CMK (cell line): Measurements from ENCODE around the gene GOLGA8S.
"Not testable (repeated sequence)": the region's sequence is repeated elsewhere in the genome, so short reads cannot be mapped to it uniquely, and the experiment has no call there.

Source experiments
- DNase-seq: peaks from one replicate; pipeline ENCODE4 v3.0.0-alpha.2; 2010; ENCODE audit warnings: low read depth

GOLGA8S gene, protein sequence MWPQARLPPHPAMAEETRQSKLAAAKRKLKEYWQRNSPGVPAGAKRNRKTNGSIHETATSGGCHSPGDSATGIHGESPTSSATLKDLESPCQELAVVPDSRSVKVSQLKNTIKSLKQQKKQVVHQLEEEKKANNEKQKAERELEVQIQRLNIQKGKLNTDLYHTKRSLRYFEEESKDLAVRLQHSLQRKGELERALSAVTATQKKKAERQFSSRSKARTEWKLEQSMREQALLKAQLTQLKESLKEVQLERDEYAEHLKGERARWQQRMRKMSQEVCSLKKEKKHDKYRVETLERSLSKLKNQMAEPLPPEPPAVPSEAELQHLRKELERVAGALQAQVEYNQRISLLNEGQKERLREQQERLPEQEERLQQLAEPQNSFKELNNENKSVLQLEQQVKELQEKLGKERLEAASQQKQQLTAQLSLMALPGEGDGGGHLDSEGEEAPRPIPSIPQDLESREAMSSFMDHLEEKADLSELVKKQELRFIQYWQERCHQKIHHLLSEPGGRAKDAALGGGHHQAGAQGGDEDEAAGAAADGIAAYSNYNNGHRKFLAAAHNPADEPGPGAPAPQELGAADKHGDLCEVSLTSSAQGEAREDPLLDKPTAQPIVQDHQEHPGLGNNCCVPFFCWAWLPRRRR

DNA sequence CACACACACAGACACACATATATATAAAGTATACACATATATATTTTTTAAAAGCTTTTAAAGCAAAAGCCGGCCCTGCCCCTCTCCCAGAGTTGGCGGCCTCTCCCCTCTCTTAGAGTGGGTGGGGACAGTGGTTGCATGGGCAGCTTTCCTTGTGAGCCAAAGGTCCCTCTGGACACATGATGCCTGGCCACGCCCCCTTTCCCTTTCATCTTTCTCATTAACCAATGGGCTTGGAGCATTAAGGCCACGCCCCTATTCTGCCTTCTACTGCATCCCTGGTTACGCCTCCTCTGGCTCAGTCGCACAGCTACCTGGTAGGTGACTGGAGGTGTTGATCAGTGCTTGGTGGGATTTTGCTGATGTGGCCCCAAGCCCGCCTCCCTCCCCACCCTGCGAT is at the start of gene GOLGA8S:
GOLGA8S (plus strand) TSS at position 301 of the 400 bp plus-strand sequence; CDS start at position 363, 62 bp downstream.
- DNase-seq = not testable (repeated sequence)

DNA sequence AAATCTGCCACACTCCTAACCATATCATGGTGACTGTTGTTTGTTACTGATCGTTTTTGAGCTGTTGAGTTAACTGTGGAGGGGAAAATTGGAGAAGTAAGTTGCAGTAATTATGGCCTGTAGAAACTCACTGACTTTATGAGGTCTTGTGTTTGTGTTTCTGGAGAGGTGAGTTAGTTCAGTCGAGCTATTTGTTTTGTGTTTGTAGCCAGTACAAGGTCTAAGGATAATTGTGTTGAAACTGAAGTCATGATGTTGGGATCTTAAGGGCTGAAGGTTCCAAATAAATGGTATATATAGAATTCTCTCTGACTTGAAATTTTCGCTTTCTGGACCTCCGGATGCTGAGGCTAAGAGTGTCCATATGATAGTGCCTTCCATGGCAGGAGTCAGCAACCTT is 49.7 kb upstream of the GOLGA8S start:
- DNase-seq = not testable (repeated sequence)

- DNase-seq = not testable (repeated sequence)
Observed at GRCh38 chr15:23305921-23306320, 48.6 kb upstream of the GOLGA8S start.

GRCh38 chr15:23311233-23311632 is 43.3 kb upstream of the GOLGA8S start:
- DNase-seq = not testable (repeated sequence)

DNA sequence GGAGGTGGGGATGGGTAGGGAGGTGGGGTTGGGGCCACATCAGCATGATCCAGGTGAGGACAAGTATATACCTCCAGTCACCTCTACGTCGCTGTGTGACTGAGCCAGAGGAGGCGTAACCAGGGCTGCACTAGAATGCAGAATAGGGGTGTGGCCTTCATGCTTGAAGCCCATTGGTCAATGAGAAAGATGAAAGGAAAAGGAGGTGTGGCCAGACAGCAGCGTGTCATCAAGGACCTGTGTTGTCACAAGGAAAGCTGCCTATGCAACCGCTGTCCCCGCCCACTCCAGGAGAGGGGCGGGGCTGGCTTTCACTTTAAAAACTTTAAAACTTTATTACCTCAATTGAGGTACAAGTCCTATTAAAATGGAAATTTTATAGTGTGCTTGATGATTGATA is 20.5 kb upstream of the GOLGA8S start, which contains the start of gene GOLGA6L26:
GOLGA6L26 (minus strand) TSS at position 101 of the 400 bp plus-strand sequence; CDS start at position 40, 61 bp downstream.
- DNase-seq = not testable (repeated sequence)

GRCh38 chr15:23362622-23363021 is 8.1 kb downstream of the GOLGA8S start:
- DNase-seq = not testable (repeated sequence)

DNA sequence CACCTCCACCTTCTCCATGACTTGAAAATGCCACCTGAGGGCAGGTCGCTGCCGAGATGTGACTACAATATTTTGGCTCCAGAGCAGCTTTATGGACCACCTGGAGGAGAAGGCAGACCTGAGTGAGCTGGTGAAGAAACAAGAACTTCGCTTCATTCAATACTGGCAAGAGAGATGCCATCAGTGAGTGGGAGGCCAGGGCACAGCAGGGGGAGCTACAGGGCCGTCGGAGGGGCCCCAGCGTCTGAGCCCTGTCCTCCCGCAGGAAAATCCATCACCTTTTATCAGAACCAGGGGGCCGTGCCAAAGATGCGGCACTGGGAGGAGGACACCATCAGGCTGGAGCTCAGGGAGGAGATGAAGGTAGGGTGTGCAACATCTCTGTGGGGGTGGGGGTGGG is 9.7 kb downstream of the GOLGA8S start:
- DNase-seq = not testable (repeated sequence)

DNA sequence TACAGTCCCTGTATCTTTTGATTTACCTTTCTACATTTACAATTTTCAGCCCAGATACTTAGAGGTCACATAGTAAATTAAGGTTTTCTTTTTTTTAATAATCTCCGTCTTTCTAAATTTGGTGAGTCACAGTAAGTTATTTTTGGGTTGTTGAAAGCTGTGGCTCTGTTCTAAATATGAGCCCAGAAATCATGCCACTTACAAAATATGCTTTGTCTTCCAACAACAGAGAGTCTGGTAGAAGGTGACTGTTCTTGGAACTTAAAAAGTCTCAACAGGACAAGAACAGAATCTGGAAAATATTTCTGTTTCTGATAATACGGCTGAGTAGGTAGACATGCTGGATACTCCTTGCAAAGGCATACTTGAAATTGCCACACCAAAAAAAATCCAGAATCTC is 16.0 kb downstream of the GOLGA8S start:
- DNase-seq = no peak

GRCh38 chr15:23371134-23371533 is 16.6 kb downstream of the GOLGA8S start:
- not testable (repeated sequence) for DNase-seq

DNA sequence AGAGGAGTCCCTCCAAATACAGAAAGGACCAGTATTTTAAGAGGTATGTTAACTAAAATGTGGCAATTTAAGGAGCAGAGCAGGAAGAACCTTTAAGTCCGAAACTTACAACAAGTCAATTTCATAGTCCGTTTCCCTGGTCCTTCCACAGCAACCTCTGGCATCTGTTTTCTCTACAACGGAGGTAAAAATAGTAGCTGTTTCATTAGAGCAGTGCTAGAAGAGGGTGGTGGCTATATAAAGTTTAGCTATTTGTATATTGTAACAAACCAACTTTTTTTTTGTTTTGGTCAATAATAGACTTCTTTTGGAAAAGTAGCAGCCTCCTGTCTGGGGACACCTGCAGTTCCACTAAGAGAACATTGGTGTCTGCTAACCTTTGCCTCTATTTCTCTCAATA is 17.3 kb downstream of the GOLGA8S start:
- not testable (repeated sequence) for DNase-seq

DNA sequence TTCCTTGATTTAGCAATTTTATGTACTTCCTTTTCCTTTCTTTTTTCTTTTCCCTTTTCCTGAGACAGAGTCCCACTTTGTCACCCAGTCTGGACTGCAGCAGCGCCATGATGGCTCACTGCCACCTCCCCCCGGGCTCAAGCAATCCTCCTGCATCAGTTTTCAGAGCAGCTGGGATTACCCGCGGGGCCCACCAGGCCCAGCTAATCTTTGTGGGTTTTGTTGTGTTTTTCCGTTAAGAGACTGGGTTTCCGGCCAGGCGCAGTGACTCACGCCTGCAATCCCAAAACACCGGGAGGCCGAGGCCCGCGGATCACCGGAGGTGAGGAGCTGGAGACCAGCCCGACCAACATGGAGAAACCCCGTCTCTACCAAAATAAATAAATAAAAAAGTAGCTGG is 17.7 kb downstream of the GOLGA8S start:
- no peak for DNase-seq

GRCh38 chr15:23372891-23373600 is 18.5 kb downstream of the GOLGA8S start:
- DNase-seq = not testable (repeated sequence)

- not testable (repeated sequence) for DNase-seq
Observed at GRCh38 chr15:23374226-23374625, 19.7 kb downstream of the GOLGA8S start.

GRCh38 chr15:23378946-23379345 is 24.4 kb downstream of the GOLGA8S start:
- DNase-seq = not testable (repeated sequence)

DNA sequence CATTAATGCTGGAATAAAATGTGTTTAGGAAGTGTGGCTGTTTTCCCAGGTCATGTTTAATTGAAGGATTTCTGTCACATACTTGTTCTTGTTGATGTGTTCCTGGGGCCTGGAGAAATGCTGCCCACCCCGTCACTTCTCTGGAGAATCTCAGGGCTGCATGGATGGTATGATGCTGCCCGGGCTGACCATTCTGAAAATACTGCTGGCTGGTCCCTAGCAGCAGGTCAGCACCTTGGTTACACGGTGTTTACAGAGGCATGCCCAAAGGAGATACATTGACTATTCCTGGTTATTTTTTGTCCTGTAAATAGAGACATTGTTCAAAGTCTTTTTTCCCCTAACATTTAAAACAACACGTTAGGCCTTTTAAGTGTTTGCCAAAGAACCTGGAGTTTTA is 26.2 kb downstream of the GOLGA8S start:
- not testable (repeated sequence) for DNase-seq

- not testable (repeated sequence) for DNase-seq
Observed at GRCh38 chr15:23381192-23381591, 26.6 kb downstream of the GOLGA8S start.

GRCh38 chr15:23384371-23384770 is 29.8 kb downstream of the GOLGA8S start:
- DNase-seq = no peak

DNA sequence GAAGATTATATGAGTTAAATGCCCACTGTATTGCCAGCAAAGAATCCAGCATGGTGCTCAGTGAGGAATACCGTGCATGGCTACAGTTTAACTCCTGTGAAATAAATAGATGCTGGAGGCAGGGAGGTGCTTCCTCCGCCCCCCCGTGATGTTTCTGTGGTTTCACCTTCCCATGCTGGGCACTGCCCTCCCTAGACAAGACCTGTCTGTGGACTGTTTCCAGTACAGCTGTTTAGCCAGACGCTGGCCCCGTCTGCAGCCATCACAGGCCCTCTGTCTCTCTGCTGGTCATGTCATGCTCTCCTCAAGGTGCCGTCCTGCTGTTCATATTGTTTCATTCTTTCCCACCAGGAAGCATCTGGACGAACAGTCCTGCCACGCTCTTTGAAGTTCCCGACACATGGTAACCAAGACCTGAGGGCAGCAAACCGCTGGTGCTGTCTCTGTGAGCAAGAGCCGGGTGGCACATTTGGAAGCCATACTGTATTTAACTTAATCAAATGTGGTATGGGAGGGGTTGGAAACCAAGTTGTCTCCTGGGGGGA is 31.4 kb downstream of the GOLGA8S start:
- DNase-seq = no peak

DNA sequence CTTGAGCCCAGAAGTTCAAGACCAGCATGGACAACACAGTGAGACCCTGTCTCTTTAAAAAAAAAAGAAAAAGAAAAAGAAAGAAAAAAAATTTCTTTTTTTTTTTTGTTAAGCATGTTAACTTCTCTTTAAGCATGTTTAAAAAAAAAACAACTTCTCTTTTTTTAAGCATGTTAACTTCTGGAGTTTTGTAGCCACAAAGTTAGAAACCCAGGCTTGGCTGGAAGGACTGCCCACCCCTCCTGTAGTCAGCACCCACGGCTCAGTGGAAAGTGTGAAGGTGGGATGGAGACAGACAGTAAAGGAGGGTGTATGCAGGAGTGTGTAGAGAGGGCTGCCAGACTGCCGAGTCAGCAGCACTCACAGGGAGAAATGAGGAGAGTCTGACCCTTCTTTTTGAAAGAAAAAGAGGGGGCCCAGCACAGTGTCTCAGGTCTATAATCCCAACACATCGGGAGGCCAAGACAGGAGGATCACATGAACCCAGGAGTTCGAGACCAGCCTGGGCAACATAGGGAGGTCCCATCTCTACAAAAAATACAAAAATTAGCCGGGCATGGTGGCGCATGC is 33.2 kb downstream of the GOLGA8S start:
- no peak for DNase-seq

- DNase-seq = no peak
Observed at GRCh38 chr15:23395030-23395692, 40.6 kb downstream of the GOLGA8S start.

- DNase-seq = no peak
Observed at GRCh38 chr15:23395832-23396231, 41.3 kb downstream of the GOLGA8S start.
